ENCODE results near the gene PTPRH. TPM values are rescaled to one million over a fixed set of nuclear protein-coding genes. Genes with fewer than 3 reads are reported as not detected.

PTPRH gene
- total and polyA plus RNA-seq, 9 of the 15 experiments (the other 6 are each of a cell fraction or from before 2014, with no cell fraction given) = 0.87 to 34.3 (median 22.7) TPM

DNA sequence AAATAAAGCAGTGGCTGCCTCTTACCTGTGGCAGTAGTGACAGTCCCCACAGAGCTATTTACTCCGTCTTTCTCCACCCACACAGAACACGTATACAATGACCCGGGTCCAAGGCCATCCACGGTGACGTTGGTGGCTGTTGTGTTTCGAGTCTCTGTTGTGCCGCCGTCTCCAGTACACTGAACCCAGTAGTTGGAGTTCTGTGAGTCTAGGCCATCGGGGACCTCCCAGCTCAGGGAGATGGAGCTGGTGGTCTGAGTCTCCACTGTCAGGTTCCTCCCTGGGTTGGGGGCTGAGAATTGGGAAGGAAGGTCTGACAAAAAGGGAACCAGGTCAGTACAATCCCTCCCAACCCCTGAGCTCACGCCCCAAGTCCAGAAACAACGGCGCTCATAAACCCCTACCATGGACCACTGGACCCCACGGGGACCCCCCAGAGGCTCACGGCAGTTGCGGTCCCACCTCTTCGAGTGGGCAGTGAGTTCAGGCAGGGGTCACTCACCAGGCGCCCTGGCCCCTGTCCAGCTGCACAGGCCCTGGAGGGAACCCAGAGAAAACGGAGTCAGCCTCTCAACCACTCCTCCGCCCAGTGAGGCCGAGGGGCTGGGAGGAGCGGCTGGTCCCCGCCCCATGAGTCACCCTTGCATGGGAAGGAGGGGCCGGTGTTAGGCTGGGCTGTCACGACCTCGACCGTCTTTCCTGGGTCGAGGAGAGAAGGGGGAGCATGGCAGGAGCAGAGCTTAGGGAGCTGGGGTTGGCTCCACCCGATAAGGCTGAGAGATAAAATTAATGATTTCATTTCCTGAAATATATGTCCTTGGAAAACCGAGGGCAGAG is 2.4 kb downstream of the PTPRH start (continued):
- TF ChIP-seq ZNF41 (CRISPR knock-in tag; conservative IDR thresholded peaks at IDR 0.05) = no peak
- peak; percentile 83 for TF ChIP-seq ZFX (CRISPR knock-in tag; IDR thresholded peaks at IDR 0.05)
- TF ChIP-seq CEBPB (tag; IDR thresholded peaks at IDR 0.05) = no peak
- TF ChIP-seq TBL1XR1 (IDR thresholded peaks at IDR 0.05; ENCODE audit: low read length in 2 of 2) = peak in 1 of 2 experiments; percentile 54; a peak in 2 of 4 replicates
- TF ChIP-seq ELF2 (CRISPR knock-in tag; IDR thresholded peaks at IDR 0.05) = no peak
- TF ChIP-seq FOXK1 (CRISPR knock-in tag; IDR thresholded peaks at IDR 0.05; ENCODE audit: borderline replicate concordance) = no peak
- TF ChIP-seq TAF1 (IDR thresholded peaks at IDR 0.05; ENCODE audit: control insufficient read depth, extremely low read depth, insufficient read depth, low read length, severe bottlenecking) = peak; percentile 86
- no peak for TF ChIP-seq RFX7 (CRISPR knock-in tag; IDR thresholded peaks at IDR 0.05)
- TF ChIP-seq ZNF445 (CRISPR knock-in tag; IDR thresholded peaks at IDR 0.05; ENCODE audit: low read depth) = no peak
- no peak for TF ChIP-seq SIN3B (IDR thresholded peaks at IDR 0.05; ENCODE audit: low read depth)
- TF ChIP-seq, protein P1, sequence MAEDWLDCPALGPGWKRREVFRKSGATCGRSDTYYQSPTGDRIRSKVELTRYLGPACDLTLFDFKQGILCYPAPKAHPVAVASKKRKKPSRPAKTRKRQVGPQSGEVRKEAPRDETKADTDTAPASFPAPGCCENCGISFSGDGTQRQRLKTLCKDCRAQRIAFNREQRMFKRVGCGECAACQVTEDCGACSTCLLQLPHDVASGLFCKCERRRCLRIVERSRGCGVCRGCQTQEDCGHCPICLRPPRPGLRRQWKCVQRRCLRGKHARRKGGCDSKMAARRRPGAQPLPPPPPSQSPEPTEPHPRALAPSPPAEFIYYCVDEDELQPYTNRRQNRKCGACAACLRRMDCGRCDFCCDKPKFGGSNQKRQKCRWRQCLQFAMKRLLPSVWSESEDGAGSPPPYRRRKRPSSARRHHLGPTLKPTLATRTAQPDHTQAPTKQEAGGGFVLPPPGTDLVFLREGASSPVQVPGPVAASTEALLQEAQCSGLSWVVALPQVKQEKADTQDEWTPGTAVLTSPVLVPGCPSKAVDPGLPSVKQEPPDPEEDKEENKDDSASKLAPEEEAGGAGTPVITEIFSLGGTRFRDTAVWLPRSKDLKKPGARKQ (CRISPR knock-in tag; IDR thresholded peaks at IDR 0.05) = no peak
- TF ChIP-seq ZNF780A (CRISPR knock-in tag; IDR thresholded peaks at IDR 0.05) = no peak
- TF ChIP-seq SMARCE1 (IDR thresholded peaks at IDR 0.05) = peak; percentile 76
- TF ChIP-seq, protein P2, sequence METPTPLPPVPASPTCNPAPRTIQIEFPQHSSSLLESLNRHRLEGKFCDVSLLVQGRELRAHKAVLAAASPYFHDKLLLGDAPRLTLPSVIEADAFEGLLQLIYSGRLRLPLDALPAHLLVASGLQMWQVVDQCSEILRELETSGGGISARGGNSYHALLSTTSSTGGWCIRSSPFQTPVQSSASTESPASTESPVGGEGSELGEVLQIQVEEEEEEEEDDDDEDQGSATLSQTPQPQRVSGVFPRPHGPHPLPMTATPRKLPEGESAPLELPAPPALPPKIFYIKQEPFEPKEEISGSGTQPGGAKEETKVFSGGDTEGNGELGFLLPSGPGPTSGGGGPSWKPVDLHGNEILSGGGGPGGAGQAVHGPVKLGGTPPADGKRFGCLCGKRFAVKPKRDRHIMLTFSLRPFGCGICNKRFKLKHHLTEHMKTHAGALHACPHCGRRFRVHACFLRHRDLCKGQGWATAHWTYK (CRISPR knock-in tag; IDR thresholded peaks at IDR 0.05) = peak; percentile 11; the same call in 1 of the 2 replicates
- no peak for TF ChIP-seq ZNF23 (CRISPR knock-in tag; IDR thresholded peaks at IDR 0.05)
- TF ChIP-seq, protein P3, sequence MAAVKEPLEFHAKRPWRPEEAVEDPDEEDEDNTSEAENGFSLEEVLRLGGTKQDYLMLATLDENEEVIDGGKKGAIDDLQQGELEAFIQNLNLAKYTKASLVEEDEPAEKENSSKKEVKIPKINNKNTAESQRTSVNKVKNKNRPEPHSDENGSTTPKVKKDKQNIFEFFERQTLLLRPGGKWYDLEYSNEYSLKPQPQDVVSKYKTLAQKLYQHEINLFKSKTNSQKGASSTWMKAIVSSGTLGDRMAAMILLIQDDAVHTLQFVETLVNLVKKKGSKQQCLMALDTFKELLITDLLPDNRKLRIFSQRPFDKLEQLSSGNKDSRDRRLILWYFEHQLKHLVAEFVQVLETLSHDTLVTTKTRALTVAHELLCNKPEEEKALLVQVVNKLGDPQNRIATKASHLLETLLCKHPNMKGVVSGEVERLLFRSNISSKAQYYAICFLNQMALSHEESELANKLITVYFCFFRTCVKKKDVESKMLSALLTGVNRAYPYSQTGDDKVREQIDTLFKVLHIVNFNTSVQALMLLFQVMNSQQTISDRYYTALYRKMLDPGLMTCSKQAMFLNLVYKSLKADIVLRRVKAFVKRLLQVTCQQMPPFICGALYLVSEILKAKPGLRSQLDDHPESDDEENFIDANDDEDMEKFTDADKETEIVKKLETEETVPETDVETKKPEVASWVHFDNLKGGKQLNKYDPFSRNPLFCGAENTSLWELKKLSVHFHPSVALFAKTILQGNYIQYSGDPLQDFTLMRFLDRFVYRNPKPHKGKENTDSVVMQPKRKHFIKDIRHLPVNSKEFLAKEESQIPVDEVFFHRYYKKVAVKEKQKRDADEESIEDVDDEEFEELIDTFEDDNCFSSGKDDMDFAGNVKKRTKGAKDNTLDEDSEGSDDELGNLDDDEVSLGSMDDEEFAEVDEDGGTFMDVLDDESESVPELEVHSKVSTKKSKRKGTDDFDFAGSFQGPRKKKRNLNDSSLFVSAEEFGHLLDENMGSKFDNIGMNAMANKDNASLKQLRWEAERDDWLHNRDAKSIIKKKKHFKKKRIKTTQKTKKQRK (IDR thresholded peaks at IDR 0.05; ENCODE audit: borderline replicate concordance, low read depth, low read length) = no peak
- peak; percentile 40; the same call in 1 of the 2 replicates for TF ChIP-seq NCOR1 (IDR thresholded peaks at IDR 0.05)
- TF ChIP-seq, protein P4, sequence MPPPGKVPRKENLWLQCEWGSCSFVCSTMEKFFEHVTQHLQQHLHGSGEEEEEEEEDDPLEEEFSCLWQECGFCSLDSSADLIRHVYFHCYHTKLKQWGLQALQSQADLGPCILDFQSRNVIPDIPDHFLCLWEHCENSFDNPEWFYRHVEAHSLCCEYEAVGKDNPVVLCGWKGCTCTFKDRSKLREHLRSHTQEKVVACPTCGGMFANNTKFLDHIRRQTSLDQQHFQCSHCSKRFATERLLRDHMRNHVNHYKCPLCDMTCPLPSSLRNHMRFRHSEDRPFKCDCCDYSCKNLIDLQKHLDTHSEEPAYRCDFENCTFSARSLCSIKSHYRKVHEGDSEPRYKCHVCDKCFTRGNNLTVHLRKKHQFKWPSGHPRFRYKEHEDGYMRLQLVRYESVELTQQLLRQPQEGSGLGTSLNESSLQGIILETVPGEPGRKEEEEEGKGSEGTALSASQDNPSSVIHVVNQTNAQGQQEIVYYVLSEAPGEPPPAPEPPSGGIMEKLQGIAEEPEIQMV (tag; conservative IDR thresholded peaks at IDR 0.05; ENCODE audit: low read depth) = no peak
- TF ChIP-seq NFE2 (IDR thresholded peaks at IDR 0.05; ENCODE audit: low read depth) = no peak; the same call in 1 of the 2 replicates

Measured in K562 (cell line).